Natural killer cell (primary cell): Measurements from ENCODE around the gene TALDO1. TPM values are rescaled to one million over a fixed set of nuclear protein-coding genes. Genes with fewer than 3 reads are reported as not detected.

Experiments
- ATAC-seq, 3 donors: fragments of 150-1000 bp in 2 of 3; fragments of 200-7000 bp in 1 of 3; cut with Tn5 transposase; 1 replicate in 1 of 3; 2 replicates in 2 of 3; pipeline ENCODE4 v1.10.0; 2021; ENCODE audit warnings: mild to moderate bottlenecking in 2 of 3, moderate library complexity in 2 of 3
- DNase-seq, 2 donors: peaks; one replicate each; pipeline versions ENCODE4 v3.0.0 to v3.0.0-alpha.2; 2013 to 2021; ENCODE audit warnings: mixed read lengths in 1 of 2
- H3K27ac ChIP-seq: one replicate; pipeline ENCODE4 v1.5.1; 2013; ENCODE audit warnings: mild to moderate bottlenecking, low read length
- H3K27me3 ChIP-seq: one replicate; pipeline ENCODE4 v1.6.1; 2013; ENCODE audit warnings: low read length; ENCODE audit not compliant: control insufficient read depth, insufficient read depth
- H3K36me3 ChIP-seq: one replicate; pipeline ENCODE4 v1.6.1; 2013; ENCODE audit warnings: low read length; ENCODE audit not compliant: control insufficient read depth, insufficient read depth
- H3K4me1 ChIP-seq: one replicate; pipeline ENCODE4 v1.6.1; 2013; ENCODE audit warnings: low read length; ENCODE audit not compliant: control insufficient read depth, insufficient read depth
- H3K4me3 ChIP-seq: one replicate; pipeline ENCODE4 v1.5.1; 2013; ENCODE audit warnings: low read length
- H3K9me3 ChIP-seq: one replicate; pipeline ENCODE4 v1.6.1; 2013; ENCODE audit warnings: low read length; ENCODE audit not compliant: control insufficient read depth, insufficient read depth
- H3K27ac Mint-ChIP-seq, 2 donors: one replicate each; pipeline ENCODE4 v1.8.0; 2022; ENCODE audit warnings: mild to moderate bottlenecking in 2 of 2, mixed read lengths in 2 of 2, moderate library complexity in 1 of 2
- H3K27me3 Mint-ChIP-seq, 2 donors: one replicate each; pipeline ENCODE4 v1.8.0; 2022; ENCODE audit warnings: low read depth in 2 of 2, mixed read lengths in 2 of 2
- H3K36me3 Mint-ChIP-seq: one replicate; pipeline ENCODE4 v1.8.0; 2022; ENCODE audit warnings: mixed read lengths
- H3K4me1 Mint-ChIP-seq, 2 donors: one replicate each; pipeline ENCODE4 v1.8.0; 2022; ENCODE audit warnings: mixed read lengths in 2 of 2
- H3K4me3 Mint-ChIP-seq: one replicate; pipeline ENCODE4 v1.8.0; 2022; ENCODE audit warnings: mild to moderate bottlenecking, moderate library complexity, mixed read lengths
- H3K9me3 Mint-ChIP-seq, 2 donors: one replicate each; pipeline ENCODE4 v1.8.0; 2022; ENCODE audit warnings: mixed read lengths in 2 of 2
- WGBS: methylation state at CpG from one replicate; pipeline ENCODE4 v1.1.7; 2013; ENCODE audit warnings: missing lambda C conversion rate; ENCODE audit not compliant: insufficient coverage; 5-methylcytosine and 5-hydroxymethylcytosine counted together
- intact Hi-C: fragments of 100-400 bp; cut with micrococcal nuclease; formaldehyde crosslinking; loops from one replicate; pipeline ENCODE4 v1.14.2; 2022
- total RNA-seq, 4 donors: library from RNA; stranded (reverse); fragments of 120-200 nt in 1 of 4; gene quantifications; one replicate each; pipeline versions ENCODE4 v1.2.3 to v1.2.4, GENCODE V29; 2013 to 2022
- TF ChIP-seq, protein P1 (sequence below): fragments of 200-600 bp; IDR thresholded peaks from one replicate; pipeline ENCODE4 v1.8.0; 2022; ENCODE audit warnings: antibody characterized with exemption

The TALDO1 gene
- total RNA-seq, 3 donors from 2014 or later (not counting 1 experiment from before 2014, with no cell fraction given): 46.1 to 94.8 (median 55.4) TPM

- TF ChIP-seq, protein P1, sequence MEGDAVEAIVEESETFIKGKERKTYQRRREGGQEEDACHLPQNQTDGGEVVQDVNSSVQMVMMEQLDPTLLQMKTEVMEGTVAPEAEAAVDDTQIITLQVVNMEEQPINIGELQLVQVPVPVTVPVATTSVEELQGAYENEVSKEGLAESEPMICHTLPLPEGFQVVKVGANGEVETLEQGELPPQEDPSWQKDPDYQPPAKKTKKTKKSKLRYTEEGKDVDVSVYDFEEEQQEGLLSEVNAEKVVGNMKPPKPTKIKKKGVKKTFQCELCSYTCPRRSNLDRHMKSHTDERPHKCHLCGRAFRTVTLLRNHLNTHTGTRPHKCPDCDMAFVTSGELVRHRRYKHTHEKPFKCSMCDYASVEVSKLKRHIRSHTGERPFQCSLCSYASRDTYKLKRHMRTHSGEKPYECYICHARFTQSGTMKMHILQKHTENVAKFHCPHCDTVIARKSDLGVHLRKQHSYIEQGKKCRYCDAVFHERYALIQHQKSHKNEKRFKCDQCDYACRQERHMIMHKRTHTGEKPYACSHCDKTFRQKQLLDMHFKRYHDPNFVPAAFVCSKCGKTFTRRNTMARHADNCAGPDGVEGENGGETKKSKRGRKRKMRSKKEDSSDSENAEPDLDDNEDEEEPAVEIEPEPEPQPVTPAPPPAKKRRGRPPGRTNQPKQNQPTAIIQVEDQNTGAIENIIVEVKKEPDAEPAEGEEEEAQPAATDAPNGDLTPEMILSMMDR: no peak
- WGBS: 98% methylated on average over 16 of the region's 16 CpGs
- no peak overlapping the region for H3K27ac ChIP-seq
- peaks cover 33% of the 10 kb centered on the region for H3K4me1 ChIP-seq
- H3K4me1 Mint-ChIP-seq: peaks cover 0 to 13% of the 10 kb centered on the region in 2 donors
- no peaks in the 10 kb centered on the region for H3K36me3 Mint-ChIP-seq
- no peaks in the 10 kb centered on the region for H3K9me3 Mint-ChIP-seq
- ATAC-seq: no peak
- H3K27ac Mint-ChIP-seq: no peak overlapping the region
- DNase-seq: no peak
- intact Hi-C loops: no loop called here
- no peaks in the 10 kb centered on the region for H3K9me3 ChIP-seq
- no peaks in the 10 kb centered on the region for H3K27me3 Mint-ChIP-seq
- H3K4me3 ChIP-seq: no peak overlapping the region
- no peak overlapping the region for H3K4me3 Mint-ChIP-seq
- no peaks in the 10 kb centered on the region for H3K27me3 ChIP-seq
- peaks cover 3% of the 10 kb centered on the region for H3K36me3 ChIP-seq
Measured at GRCh38 chr11:779955-780532, 32.8 kb downstream of the TALDO1 start.

GRCh38 chr11:782264-783174 lies 35.3 kb downstream of the TALDO1 start:
- no peaks in the 10 kb centered on the region for H3K27me3 ChIP-seq
- H3K9me3 ChIP-seq: no peaks in the 10 kb centered on the region
- no peak for DNase-seq
- no peak overlapping the region for H3K4me3 Mint-ChIP-seq
- H3K4me1 ChIP-seq: peaks cover 16% of the 10 kb centered on the region
- intact Hi-C loops: no loop called here
- H3K36me3 ChIP-seq: peaks cover 3% of the 10 kb centered on the region
- H3K4me3 ChIP-seq: no peak overlapping the region
- no peaks in the 10 kb centered on the region for H3K36me3 Mint-ChIP-seq
- H3K27me3 Mint-ChIP-seq: no peaks in the 10 kb centered on the region
- ATAC-seq: no peak
- no peak overlapping the region for H3K27ac ChIP-seq
- H3K27ac Mint-ChIP-seq: no peak overlapping the region
- H3K9me3 Mint-ChIP-seq: no peaks in the 10 kb centered on the region
- TF ChIP-seq, protein P1: no peak
- 92% methylated on average over 32 of the region's 36 CpGs for WGBS
- peaks cover 0 to 6% of the 10 kb centered on the region in 2 donors for H3K4me1 Mint-ChIP-seq

DNA sequence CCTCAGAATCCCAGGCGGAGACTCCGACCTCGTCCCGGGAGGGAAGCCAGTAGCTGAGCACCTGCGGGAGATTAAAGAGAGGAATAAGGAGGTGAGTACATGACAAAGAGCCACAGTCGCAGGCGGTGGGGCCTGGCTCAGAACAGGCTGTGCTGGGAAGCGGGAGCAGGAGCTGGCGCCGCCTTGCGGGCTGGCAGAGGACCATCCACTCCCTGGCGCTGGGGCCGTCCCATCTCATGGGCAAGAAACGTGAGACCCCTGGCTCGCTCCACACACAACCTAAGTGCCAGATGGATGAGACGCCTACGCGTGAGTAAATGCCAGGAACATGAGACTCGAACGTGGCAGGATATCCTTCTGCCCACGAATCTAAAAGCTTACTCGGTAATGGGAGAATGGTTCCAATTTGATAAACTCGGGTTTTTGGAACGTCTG lies 36.3 kb downstream of the TALDO1 start:
- no peaks in the 10 kb centered on the region for H3K27me3 ChIP-seq
- intact Hi-C loops: no loop called here
- no peak overlapping the region for H3K4me3 ChIP-seq
- H3K36me3 Mint-ChIP-seq: no peaks in the 10 kb centered on the region
- peak in 1 of 3 donors; percentile 47 for ATAC-seq
- no peaks in the 10 kb centered on the region for H3K9me3 Mint-ChIP-seq
- TF ChIP-seq, protein P1: no peak
- H3K4me3 Mint-ChIP-seq: no peak overlapping the region
- peak in 1 of 2 donors; percentile 47 for DNase-seq
- no peak overlapping the region for H3K27ac ChIP-seq
- H3K27me3 Mint-ChIP-seq: no peaks in the 10 kb centered on the region
- WGBS: 68% methylated on average over 24 of the region's 24 CpGs
- peaks cover 0 to 6% of the 10 kb centered on the region in 2 donors for H3K4me1 Mint-ChIP-seq
- peaks cover 3% of the 10 kb centered on the region for H3K36me3 ChIP-seq
- H3K27ac Mint-ChIP-seq: no peak overlapping the region
- no peaks in the 10 kb centered on the region for H3K9me3 ChIP-seq
- peaks cover 18% of the 10 kb centered on the region for H3K4me1 ChIP-seq
